Fibroblast of upper back skin (primary cell): ENCODE results near the gene TAF11L12.
"Not testable (repeated sequence)": the region's sequence is repeated elsewhere in the genome, so short reads cannot be mapped to it uniquely, and the experiment has no call there.

ENCODE experiments used
- DNase-seq: peaks from one replicate; pipeline ENCODE4 v3.0.0-alpha.2; 2013

TAF11L12 gene

GRCh38 chr5:17610092-17610491 lies at the start of gene TAF11L12:
Gene TAF11L12, plus strand, starts transcription at chr5:17610392.
- DNase-seq: not testable (repeated sequence)

- not testable (repeated sequence) for DNase-seq
Observed at GRCh38 chr5:17585658-17586057, 24.5 kb upstream of the TAF11L12 start, which contains the start of gene TAF11L7. Gene TAF11L7, minus strand, starts transcription at chr5:17585758.

DNA sequence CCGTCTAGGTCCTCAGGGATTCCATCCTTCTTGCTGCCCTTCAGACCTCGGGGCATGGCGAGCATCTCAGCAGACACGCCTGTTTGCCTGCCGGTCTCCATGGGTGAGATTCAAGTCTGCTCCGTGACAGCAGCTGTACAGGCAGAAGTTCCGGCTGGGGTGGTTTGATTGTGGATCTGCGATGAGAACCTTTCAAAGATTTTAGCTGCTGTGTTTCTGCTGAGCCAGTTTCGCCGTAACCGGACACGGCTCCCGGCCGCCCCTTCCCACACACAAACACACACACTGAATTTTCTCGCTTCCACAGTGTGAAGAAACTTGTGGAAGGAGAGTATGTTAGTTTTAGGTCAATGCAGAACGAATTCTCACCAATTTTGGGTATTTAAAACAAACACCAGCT lies 19.3 kb upstream of the TAF11L12 start, which contains the start of gene TAF11L8:
Gene TAF11L8, minus strand, starts transcription at position 101 of the 400 bp plus-strand sequence.
- DNase-seq: not testable (repeated sequence)

- DNase-seq: not testable (repeated sequence)
Observed at GRCh38 chr5:17594255-17594654, 15.9 kb upstream of the TAF11L12 start, which contains the start of gene TAF11L9. Gene TAF11L9, minus strand, starts transcription at chr5:17594394.

GRCh38 chr5:17597728-17598127 lies 12.5 kb upstream of the TAF11L12 start, which contains the start of gene TAF11L10:
Gene TAF11L10, minus strand, starts transcription at chr5:17597828.
- not testable (repeated sequence) for DNase-seq

- not testable (repeated sequence) for DNase-seq
Observed at GRCh38 chr5:17603880-17604279, 6.3 kb upstream of the TAF11L12 start, which contains the start of gene TAF11L11. Gene TAF11L11, plus strand, starts transcription at chr5:17604183.

DNA sequence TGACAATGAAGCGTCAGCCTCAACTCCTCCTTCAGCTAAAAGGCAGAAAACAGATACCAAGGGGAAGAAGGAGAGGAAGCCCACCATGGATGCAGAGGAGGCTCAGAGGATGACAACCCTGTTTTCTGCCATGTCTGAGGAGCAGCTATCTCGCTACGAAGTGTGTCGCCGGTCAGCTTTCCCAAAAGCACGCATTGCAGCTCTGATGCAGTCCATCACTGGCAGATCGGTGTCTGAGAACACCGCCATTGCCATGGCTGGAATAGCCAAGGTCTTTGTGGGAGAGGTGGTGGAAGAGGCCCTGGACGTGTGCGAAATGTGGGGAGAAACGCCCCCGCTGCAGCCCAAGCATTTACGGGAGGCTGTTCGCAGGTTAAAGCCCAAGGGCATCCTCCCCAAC lies 5.2 kb upstream of the TAF11L12 start:
- DNase-seq: no peak

DNA sequence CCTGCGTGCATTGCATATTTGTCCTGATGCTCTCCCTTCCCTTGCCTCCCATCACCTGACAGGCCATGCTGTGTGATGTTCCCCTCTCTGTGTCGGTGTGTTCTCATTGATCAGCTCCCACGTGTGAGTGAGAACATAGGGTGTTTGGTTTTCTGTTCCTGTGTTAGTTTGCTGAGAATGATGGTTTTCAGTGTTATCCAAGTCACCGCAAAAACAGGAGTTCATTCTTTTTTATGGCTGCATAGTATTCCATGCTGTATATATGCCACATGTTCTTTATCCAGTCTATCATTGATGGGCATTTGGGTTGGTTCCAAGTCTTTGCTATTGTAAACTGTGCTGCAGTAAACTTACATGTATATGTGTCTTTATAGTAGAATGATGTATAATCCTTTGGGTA lies 2.7 kb upstream of the TAF11L12 start:
- DNase-seq: not testable (repeated sequence)

DNA sequence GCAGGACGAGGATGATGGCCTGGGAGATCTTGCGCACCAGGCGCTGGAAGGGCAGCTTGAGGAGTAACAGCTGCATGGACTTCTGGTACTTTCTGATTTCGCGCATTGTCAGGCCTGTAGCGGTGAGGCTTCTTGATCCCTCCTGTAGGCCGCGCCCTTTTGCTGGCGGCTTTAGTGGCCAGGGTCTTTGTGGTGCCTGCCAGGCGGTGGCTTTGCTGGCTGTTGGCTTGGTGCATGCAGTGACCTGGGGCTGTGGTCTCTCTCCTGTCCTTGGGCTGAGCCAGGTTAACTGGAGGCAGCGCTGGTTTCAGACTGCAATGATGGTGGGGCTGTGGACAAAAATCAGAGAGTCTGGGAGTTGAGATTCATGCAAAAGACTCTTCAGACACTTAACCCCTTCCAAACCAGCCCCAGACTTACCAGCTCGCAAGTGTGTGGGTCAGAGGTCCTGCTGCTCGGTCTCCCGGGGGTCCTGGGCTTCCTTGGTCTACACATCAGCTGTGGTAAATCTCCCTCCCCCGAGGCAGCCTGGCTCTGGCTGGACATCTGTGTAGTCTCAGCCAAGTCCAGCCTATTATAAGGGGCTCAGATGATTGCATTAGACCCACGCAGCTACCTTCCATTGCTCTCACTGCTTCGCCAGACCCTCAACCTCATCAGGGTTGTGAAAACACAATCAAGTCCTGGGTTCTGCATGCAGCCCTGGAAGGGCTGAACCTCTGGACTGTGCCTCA lies 4.8 kb downstream of the TAF11L12 start:
- DNase-seq: no peak

- DNase-seq: no peak
Observed at GRCh38 chr5:17619354-17619753, 9.2 kb downstream of the TAF11L12 start.

GRCh38 chr5:17620627-17621026 lies 10.4 kb downstream of the TAF11L12 start:
- no peak for DNase-seq

GRCh38 chr5:17625686-17626085 lies 15.5 kb downstream of the TAF11L12 start:
- no peak for DNase-seq

DNA sequence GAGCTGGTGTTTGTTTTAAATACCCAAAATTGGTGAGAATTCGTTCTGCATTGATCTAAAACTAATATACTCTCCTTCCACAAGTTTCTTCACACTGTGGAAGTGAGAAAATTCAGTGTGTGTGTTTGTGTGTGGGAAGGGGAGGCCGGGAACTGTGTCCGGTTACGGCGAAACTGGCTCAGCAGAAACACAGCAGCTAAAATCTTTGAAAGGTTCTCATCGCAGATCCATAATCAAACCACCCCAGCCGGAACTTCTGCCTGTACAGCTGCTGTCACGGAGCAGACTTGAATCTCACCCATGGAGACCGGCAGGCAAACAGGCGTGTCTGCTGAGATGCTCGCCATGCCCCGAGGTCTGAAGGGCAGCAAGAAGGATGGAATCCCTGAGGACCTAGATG lies 21.6 kb downstream of the TAF11L12 start, which contains the start of gene TAF11L13:
Gene TAF11L13, plus strand, starts transcription at position 301 of the 400 bp plus-strand sequence.
- not testable (repeated sequence) for DNase-seq

- DNase-seq: no peak
Observed at GRCh38 chr5:17634160-17634559, 24.0 kb downstream of the TAF11L12 start, which contains the start of gene TAF11L14. Gene TAF11L14, plus strand, starts transcription at chr5:17634460.

DNA sequence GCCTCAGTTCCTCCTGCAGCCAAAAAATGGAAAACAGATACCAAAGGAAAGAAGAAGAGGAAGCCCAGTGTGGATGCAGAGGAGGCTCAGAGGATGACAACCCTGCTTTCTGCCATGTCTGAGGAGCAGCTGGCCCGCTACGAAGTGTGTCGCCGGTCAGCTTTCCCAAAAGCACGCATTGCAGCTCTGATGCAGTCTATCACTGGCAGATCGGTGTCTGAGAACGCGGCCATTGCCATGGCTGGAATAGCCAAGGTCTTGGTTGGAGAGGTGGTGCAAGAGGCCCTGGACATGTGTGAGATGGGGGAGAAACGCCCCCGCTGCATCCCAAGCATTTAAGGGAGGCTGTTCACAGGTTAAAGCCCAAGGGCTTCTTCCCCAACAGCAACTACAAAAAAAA lies 39.0 kb downstream of the TAF11L12 start:
- not testable (repeated sequence) for DNase-seq

DNA sequence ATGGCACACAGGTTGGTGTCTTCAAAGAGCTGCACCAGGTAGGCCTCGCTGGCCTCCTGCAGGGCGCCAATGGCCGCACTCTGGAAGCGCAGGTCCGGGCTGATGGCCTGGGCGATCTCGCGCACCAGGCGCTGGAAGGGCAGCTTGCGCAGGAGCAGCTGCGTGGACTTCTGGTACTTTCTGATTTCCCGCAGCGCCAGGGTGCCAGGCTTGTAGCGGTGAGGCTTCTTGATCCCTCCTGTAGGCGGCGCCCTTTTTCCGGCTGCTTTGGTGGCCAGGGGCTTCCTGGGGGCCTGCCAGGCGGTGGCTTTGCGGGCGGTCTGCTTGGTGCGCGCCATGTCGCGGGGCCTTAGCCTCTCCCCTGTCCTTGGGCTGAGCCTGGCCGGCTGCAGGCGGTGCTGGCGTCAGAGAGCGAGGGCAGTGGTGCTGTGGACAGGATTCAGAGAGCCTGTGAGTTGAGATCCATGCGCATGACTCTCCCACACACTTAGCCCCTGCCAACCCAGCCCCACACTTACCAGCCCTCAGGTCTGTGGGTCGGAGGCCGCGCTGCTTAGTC lies 45.1 kb downstream of the TAF11L12 start:
- DNase-seq: not testable (repeated sequence)

DNA sequence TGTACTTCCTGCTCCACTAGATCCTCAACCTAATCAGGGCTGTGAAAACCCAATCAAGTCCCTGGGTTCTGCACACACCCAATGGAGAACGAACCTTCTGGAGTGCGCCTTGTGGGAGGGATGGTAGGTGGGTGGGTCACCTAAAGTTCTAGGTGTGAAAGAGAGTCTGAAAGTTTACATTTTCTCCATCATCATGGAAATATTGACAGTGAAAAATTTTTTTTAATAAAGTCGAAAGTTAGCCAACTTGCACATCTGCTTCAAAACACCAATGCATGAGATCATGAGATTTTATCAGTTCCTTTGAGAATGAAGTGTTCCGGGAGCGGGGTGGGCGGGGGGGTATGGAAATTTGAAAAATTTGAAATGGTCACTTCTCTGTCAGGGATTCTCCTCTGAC lies 45.7 kb downstream of the TAF11L12 start:
- DNase-seq: no peak
